ENCODE results near the gene LCA5L. TPM values are rescaled to one million over a fixed set of nuclear protein-coding genes. Genes with fewer than 3 reads are reported as not detected.

Gene LCA5L
- total RNA-seq, 1 donor from 2014 or later, result not detected

DNA sequence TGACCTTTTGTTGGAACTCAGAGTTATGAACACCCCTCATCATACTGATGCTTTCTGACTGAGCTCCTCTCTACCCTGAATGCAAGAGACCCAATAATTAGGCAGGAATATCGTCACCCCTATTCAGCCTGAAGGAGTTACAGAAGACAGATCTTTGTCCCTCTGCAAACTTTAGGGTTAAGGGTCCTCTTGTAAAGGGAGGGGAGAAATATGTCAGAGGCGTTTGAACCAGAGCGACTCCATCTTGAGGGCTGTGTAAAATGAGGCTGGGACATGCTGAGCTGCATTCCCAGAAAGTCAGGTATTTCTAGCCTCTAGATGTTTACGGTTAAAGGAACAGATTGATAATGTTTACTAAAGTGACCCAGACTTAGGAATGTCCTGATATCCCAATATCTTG is 86.2 kb downstream of the LCA5L start:
- Mint-ChIP-seq H3K27ac (ENCODE audit: unreplicated experiment) (no peak overlapping the region), H3K27me3 (ENCODE audit: unreplicated experiment) (peaks cover 1% of the 10 kb centered on the region), H3K9me3 (ENCODE audit: unreplicated experiment) (peaks cover 3% of the 10 kb centered on the region), H3K36me3 (ENCODE audit: unreplicated experiment) (no peaks in the 10 kb centered on the region), H3K4me1 (ENCODE audit: low read depth, unreplicated experiment) (peaks cover 2% of the 10 kb centered on the region), H3K4me3 (ENCODE audit: unreplicated experiment) (no peak overlapping the region)
- no peak for DNase-seq
- TF ChIP-seq, protein P1, sequence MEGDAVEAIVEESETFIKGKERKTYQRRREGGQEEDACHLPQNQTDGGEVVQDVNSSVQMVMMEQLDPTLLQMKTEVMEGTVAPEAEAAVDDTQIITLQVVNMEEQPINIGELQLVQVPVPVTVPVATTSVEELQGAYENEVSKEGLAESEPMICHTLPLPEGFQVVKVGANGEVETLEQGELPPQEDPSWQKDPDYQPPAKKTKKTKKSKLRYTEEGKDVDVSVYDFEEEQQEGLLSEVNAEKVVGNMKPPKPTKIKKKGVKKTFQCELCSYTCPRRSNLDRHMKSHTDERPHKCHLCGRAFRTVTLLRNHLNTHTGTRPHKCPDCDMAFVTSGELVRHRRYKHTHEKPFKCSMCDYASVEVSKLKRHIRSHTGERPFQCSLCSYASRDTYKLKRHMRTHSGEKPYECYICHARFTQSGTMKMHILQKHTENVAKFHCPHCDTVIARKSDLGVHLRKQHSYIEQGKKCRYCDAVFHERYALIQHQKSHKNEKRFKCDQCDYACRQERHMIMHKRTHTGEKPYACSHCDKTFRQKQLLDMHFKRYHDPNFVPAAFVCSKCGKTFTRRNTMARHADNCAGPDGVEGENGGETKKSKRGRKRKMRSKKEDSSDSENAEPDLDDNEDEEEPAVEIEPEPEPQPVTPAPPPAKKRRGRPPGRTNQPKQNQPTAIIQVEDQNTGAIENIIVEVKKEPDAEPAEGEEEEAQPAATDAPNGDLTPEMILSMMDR (IDR thresholded peaks at IDR 0.05; ENCODE audit: partially characterized antibody, unreplicated experiment), result no peak

Small RNA genes within 50 kb of the gene (microRNA-seq; reads per million reads assigned to microRNA genes)
- gene MIR6508 (ENCODE audit: unreplicated experiment), result not detected

Other genes with a start within 250 kb of the LCA5L start
- gene BRWD1, start 132.1 kb downstream of the LCA5L start, total RNA-seq (ENCODE audit: unreplicated experiment), result 64.6 TPM
- 231 TPM for gene HMGN1, start 96.7 kb downstream of the LCA5L start, total RNA-seq (ENCODE audit: unreplicated experiment)
- 1.5 TPM for gene SH3BGR, start 6.2 kb upstream of the LCA5L start, total RNA-seq (ENCODE audit: unreplicated experiment)
- 0.25 TPM for gene B3GALT5, start 167.2 kb upstream of the LCA5L start, total RNA-seq (ENCODE audit: unreplicated experiment)

Measured in glutamatergic neuron (in vitro differentiated cells).